ENCODE measurements around the gene EMP1.

DNA sequence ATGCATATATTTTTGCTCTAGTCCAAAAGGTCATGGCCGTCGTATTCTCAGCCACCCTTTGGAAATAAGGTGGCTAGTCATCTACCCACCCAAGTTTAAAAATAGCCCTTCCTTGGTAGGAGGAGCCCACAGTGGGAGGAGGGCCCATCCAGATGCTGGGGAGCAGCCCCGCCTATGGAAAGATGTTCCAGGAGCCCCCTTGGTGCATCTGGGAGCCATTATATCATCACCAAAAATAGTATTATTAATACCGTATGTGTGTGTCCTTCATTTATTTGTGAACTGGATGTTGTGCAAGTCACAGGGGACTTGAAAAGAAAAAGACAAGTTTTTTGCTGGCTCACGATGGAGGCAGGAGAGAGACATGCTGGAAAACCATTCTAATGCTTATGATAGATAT, 34.0 kb downstream of the EMP1 start:
- TF ChIP-seq, protein P1, sequence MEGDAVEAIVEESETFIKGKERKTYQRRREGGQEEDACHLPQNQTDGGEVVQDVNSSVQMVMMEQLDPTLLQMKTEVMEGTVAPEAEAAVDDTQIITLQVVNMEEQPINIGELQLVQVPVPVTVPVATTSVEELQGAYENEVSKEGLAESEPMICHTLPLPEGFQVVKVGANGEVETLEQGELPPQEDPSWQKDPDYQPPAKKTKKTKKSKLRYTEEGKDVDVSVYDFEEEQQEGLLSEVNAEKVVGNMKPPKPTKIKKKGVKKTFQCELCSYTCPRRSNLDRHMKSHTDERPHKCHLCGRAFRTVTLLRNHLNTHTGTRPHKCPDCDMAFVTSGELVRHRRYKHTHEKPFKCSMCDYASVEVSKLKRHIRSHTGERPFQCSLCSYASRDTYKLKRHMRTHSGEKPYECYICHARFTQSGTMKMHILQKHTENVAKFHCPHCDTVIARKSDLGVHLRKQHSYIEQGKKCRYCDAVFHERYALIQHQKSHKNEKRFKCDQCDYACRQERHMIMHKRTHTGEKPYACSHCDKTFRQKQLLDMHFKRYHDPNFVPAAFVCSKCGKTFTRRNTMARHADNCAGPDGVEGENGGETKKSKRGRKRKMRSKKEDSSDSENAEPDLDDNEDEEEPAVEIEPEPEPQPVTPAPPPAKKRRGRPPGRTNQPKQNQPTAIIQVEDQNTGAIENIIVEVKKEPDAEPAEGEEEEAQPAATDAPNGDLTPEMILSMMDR (IDR thresholded peaks at IDR 0.05), result no peak
- TF ChIP-seq, protein P2, sequence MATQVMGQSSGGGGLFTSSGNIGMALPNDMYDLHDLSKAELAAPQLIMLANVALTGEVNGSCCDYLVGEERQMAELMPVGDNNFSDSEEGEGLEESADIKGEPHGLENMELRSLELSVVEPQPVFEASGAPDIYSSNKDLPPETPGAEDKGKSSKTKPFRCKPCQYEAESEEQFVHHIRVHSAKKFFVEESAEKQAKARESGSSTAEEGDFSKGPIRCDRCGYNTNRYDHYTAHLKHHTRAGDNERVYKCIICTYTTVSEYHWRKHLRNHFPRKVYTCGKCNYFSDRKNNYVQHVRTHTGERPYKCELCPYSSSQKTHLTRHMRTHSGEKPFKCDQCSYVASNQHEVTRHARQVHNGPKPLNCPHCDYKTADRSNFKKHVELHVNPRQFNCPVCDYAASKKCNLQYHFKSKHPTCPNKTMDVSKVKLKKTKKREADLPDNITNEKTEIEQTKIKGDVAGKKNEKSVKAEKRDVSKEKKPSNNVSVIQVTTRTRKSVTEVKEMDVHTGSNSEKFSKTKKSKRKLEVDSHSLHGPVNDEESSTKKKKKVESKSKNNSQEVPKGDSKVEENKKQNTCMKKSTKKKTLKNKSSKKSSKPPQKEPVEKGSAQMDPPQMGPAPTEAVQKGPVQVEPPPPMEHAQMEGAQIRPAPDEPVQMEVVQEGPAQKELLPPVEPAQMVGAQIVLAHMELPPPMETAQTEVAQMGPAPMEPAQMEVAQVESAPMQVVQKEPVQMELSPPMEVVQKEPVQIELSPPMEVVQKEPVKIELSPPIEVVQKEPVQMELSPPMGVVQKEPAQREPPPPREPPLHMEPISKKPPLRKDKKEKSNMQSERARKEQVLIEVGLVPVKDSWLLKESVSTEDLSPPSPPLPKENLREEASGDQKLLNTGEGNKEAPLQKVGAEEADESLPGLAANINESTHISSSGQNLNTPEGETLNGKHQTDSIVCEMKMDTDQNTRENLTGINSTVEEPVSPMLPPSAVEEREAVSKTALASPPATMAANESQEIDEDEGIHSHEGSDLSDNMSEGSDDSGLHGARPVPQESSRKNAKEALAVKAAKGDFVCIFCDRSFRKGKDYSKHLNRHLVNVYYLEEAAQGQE (IDR thresholded peaks at IDR 0.05; ENCODE audit: insufficient read depth in 1 of 2, low read depth in 2 of 2, low read length in 1 of 2), result no peak
- TF ChIP-seq SIN3A (IDR thresholded peaks at IDR 0.05; ENCODE audit: borderline replicate concordance, insufficient read depth, low read depth, low read length) (no peak), POLR2AphosphoS5 (IDR thresholded peaks at IDR 0.05; ENCODE audit: low read depth, low read length) (no peak), TCF7L2 (IDR thresholded peaks at IDR 0.05; ENCODE audit: low read depth, low read length) (no peak)
